ENCODE data around the gene RAD51B. TPM values are rescaled to one million over a fixed set of nuclear protein-coding genes. Genes with fewer than 3 reads are reported as not detected.

Gene RAD51B
- total and polyA plus RNA-seq, 2 experiments from 2014 or later, result 10.1 to 18.0 TPM

- no peaks in the 10 kb centered on the region for H3K27me3 ChIP-seq
- no peak overlapping the region for H3K4me3 ChIP-seq
- H4K20me1 ChIP-seq (ENCODE audit: insufficient read depth, poor library complexity, severe bottlenecking), result no peaks in the 10 kb centered on the region
- no peaks in the 10 kb centered on the region for H3K9me3 ChIP-seq (ENCODE audit: low read depth)
- 58% methylated on average over 3 of the region's 3 CpGs for whole genome bisulfite sequencing (ENCODE audit: low lambda C conversion rate, missing lambda C conversion rate)
- no peak overlapping the region for H3K4me2 ChIP-seq
- no peak for DNase-seq (ENCODE audit: low spot score)
- peaks cover 16% of the 10 kb centered on the region for H3K4me1 ChIP-seq (ENCODE audit: insufficient read depth)
- H3K79me2 ChIP-seq, result no peaks in the 10 kb centered on the region
- H2AFZ ChIP-seq, result no peak overlapping the region
- peak overlapping the region; percentile 40 for H3K27ac ChIP-seq
- no peaks in the 10 kb centered on the region for H3K9me2 ChIP-seq (replicated peaks; ENCODE audit: insufficient read depth)
- H3K36me3 ChIP-seq (replicated peaks; ENCODE audit: insufficient read depth, low read depth), result no peaks in the 10 kb centered on the region
- TF ChIP-seq EZH2 (IDR thresholded peaks at IDR 0.05; ENCODE audit: borderline replicate concordance) (no peak), EZH2phosphoT487 (IDR thresholded peaks at IDR 0.05; ENCODE audit: low read depth, severe bottlenecking, unreplicated experiment) (no peak)
- TF ChIP-seq, protein P1, sequence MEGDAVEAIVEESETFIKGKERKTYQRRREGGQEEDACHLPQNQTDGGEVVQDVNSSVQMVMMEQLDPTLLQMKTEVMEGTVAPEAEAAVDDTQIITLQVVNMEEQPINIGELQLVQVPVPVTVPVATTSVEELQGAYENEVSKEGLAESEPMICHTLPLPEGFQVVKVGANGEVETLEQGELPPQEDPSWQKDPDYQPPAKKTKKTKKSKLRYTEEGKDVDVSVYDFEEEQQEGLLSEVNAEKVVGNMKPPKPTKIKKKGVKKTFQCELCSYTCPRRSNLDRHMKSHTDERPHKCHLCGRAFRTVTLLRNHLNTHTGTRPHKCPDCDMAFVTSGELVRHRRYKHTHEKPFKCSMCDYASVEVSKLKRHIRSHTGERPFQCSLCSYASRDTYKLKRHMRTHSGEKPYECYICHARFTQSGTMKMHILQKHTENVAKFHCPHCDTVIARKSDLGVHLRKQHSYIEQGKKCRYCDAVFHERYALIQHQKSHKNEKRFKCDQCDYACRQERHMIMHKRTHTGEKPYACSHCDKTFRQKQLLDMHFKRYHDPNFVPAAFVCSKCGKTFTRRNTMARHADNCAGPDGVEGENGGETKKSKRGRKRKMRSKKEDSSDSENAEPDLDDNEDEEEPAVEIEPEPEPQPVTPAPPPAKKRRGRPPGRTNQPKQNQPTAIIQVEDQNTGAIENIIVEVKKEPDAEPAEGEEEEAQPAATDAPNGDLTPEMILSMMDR (IDR thresholded peaks at IDR 0.05; ENCODE audit: poor library complexity), result no peak
These were observed 804.2 kb downstream of the RAD51B start for GRCh38 chr14:68623826-68624225.

DNA sequence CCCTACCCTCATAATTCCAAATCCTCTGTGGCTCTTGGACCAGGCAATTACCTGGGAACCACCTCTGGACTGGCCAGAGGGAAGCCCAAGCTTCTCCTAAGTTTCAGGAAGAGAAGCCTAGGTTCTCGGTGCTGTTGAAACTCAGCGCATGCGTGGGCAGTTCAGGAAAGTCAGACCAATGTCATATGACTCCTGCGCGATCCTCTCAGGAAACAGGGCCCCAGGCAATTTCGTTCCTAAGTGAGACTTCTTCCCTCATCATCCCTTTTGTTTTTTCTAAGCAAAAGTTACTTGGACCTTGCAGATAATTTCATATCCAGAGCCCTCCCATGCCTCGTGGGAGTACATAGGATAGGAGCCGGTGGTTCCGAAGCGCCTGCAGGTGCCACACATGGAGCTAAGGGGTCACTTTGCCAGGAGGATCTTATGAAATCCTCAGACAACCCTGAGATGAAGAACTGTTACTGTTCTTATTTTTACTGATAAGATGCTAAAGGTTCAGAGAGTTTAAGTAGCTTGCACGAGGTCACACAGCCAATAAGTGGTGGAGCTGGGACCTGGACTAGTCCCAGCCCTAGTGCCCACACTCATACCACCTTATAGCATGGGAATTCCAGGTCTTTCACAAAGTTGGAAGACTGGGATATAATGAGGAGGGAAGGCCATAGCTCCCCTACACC lies 805.1 kb downstream of the RAD51B start:
- Histone ChIP-seq H3K36me3 (replicated peaks; ENCODE audit: insufficient read depth, low read depth) (no peaks in the 10 kb centered on the region), H3K9me3 (ENCODE audit: low read depth) (no peaks in the 10 kb centered on the region), H3K4me3 (no peak overlapping the region), H3K27me3 (no peaks in the 10 kb centered on the region), H4K20me1 (ENCODE audit: insufficient read depth, poor library complexity, severe bottlenecking) (no peaks in the 10 kb centered on the region), H3K4me2 (no peak overlapping the region), H3K27ac (no peak overlapping the region), H3K4me1 (ENCODE audit: insufficient read depth) (peaks cover 25% of the 10 kb centered on the region), H2AFZ (no peak overlapping the region), H3K79me2 (no peaks in the 10 kb centered on the region), H3K9me2 (replicated peaks; ENCODE audit: insufficient read depth) (no peaks in the 10 kb centered on the region)
- no peak for TF ChIP-seq EZH2phosphoT487 (IDR thresholded peaks at IDR 0.05; ENCODE audit: low read depth, severe bottlenecking, unreplicated experiment)
- no peak for TF ChIP-seq EZH2 (IDR thresholded peaks at IDR 0.05; ENCODE audit: borderline replicate concordance)
- TF ChIP-seq, protein P1 (IDR thresholded peaks at IDR 0.05; ENCODE audit: poor library complexity), result no peak
- 92% methylated on average over 11 of the region's 11 CpGs for WGBS (ENCODE audit: low lambda C conversion rate, missing lambda C conversion rate)
- no peak for DNase-seq (ENCODE audit: low spot score)

- no peak for DNase-seq (ENCODE audit: low spot score)
- H3K27ac ChIP-seq, result peak overlapping the region; percentile 97
- no peaks in the 10 kb centered on the region for H3K9me2 ChIP-seq (replicated peaks; ENCODE audit: insufficient read depth)
- TF ChIP-seq EZH2phosphoT487 (IDR thresholded peaks at IDR 0.05; ENCODE audit: low read depth, severe bottlenecking, unreplicated experiment), result no peak
- no peak for TF ChIP-seq EZH2 (IDR thresholded peaks at IDR 0.05; ENCODE audit: borderline replicate concordance)
- TF ChIP-seq, protein P1 (IDR thresholded peaks at IDR 0.05; ENCODE audit: poor library complexity), result no peak
- H3K4me2 ChIP-seq, result no peak overlapping the region
- no peaks in the 10 kb centered on the region for H3K27me3 ChIP-seq
- H3K79me2 ChIP-seq, result no peaks in the 10 kb centered on the region
- H3K4me3 ChIP-seq, result no peak overlapping the region
- H3K36me3 ChIP-seq (replicated peaks; ENCODE audit: insufficient read depth, low read depth), result no peaks in the 10 kb centered on the region
- H3K4me1 ChIP-seq (ENCODE audit: insufficient read depth), result peaks cover 32% of the 10 kb centered on the region
- no peaks in the 10 kb centered on the region for H3K9me3 ChIP-seq (ENCODE audit: low read depth)
- WGBS (ENCODE audit: low lambda C conversion rate, missing lambda C conversion rate), result 78% methylated on average over 7 of the region's 7 CpGs
- H2AFZ ChIP-seq, result no peak overlapping the region
- no peaks in the 10 kb centered on the region for H4K20me1 ChIP-seq (ENCODE audit: insufficient read depth, poor library complexity, severe bottlenecking)
These were observed 805.9 kb downstream of the RAD51B start for GRCh38 chr14:68625366-68626090.

Data from hepatocyte (in vitro differentiated cells).